ENCODE results near the gene APRT. TPM values are rescaled to one million over a fixed set of nuclear protein-coding genes. Genes with fewer than 3 reads are reported as not detected.
"Not testable (repeated sequence)": the region's sequence is repeated elsewhere in the genome, so short reads cannot be mapped to it uniquely, and the experiment has no call there.

Gene APRT
- total RNA-seq, 2 donors from 2014 or later: 142 to 192 TPM

DNA sequence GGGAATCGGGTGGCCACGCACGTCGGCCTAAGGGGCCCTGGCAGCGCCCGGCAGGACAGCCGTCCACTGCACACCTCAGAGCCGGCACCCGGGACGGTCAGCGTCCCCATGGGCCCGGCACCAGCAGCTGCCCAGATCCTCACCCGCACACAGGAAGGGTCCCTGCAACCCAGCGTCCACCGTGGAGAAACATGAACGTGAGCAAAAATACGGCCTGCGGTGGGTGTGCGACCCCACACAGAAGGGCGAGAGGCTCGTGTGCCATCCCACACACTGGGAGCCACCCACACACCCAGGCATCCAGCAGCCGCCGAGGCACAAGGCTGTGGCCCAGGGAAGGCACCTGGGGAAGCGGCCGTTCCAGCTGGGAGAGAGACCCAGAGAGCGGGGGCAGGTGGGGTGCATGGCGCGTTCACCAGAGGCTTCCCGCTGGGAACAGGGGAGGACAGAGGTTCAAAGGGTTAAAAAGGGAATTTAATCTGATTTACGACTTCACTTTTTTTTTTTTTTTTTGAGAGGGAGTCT, 33.1 kb downstream of the APRT start:
- peak overlapping the region in 1 of 2 donors; percentile 65 for H3K27ac Mint-ChIP-seq
- peaks cover 38 to 45% of the 10 kb centered on the region in 2 donors for H3K4me1 Mint-ChIP-seq (ENCODE audit: low read depth in 2 of 2)
- no peak for ATAC-seq
- no peaks in the 10 kb centered on the region for H3K36me3 Mint-ChIP-seq
- no peak for DNase-seq (ENCODE audit: low spot score)
- peak overlapping the region; percentile 17 for H3K4me3 Mint-ChIP-seq
- no peaks in the 10 kb centered on the region for H3K27me3 Mint-ChIP-seq
- H3K9me3 Mint-ChIP-seq: no peaks in the 10 kb centered on the region

- no peaks in the 10 kb centered on the region for H3K27me3 Mint-ChIP-seq
These were observed 33.5 kb downstream of the APRT start for GRCh38 chr16:88778271-88778525.

GRCh38 chr16:88777471-88778270, 34.1 kb downstream of the APRT start:
- H3K36me3 Mint-ChIP-seq: no peaks in the 10 kb centered on the region
- H3K4me3 Mint-ChIP-seq: no peak overlapping the region
- no peaks in the 10 kb centered on the region for H3K27me3 Mint-ChIP-seq
- DNase-seq (ENCODE audit: low spot score): no peak
- peak overlapping the region in 1 of 2 donors; percentile 65 for H3K27ac Mint-ChIP-seq
- peaks cover 29 to 36% of the 10 kb centered on the region in 2 donors for H3K4me1 Mint-ChIP-seq (ENCODE audit: low read depth in 2 of 2)
- ATAC-seq: no peak
- H3K9me3 Mint-ChIP-seq: no peaks in the 10 kb centered on the region

More at GRCh38 chr16:88778271-88778525, 33.5 kb downstream of the APRT start:
- Mint-ChIP-seq H3K27ac (peak overlapping the region in 1 of 2 donors; percentile 65), H3K36me3 (no peaks in the 10 kb centered on the region), H3K4me3 (peak overlapping the region; percentile 17), H3K9me3 (no peaks in the 10 kb centered on the region), H3K4me1 (ENCODE audit: low read depth in 2 of 2) (peaks cover 34 to 41% of the 10 kb centered on the region in 2 donors)
- ATAC-seq: no peak
- DNase-seq (ENCODE audit: low spot score): no peak

DNA sequence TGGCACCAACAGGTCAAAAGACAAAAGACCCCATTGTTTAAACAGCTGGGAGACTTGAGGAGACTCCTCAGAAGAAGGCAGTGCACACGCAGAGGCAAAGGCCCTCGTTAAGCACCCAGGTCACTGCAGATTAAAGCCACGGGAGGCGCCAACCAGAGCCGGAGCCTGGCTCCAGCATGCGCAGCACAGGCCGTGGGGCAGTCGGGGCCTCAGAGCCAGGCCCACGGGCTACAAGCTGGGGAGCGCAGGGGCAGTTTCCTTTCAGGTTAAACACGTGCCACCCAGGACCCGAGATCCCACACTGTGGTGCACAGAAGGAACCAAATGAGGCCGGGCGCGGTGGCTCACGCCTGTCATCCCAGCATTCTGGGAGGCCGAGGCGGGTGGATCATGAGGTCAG, 35.9 kb downstream of the APRT start:
- ATAC-seq (no peak), DNase-seq (ENCODE audit: low spot score) (no peak)
- Mint-ChIP-seq H3K4me1 (ENCODE audit: low read depth in 2 of 2) (peaks cover 11 to 22% of the 10 kb centered on the region in 2 donors), H3K36me3 (no peaks in the 10 kb centered on the region), H3K4me3 (no peak overlapping the region), H3K9me3 (no peaks in the 10 kb centered on the region), H3K27ac (no peak overlapping the region), H3K27me3 (no peaks in the 10 kb centered on the region)

GRCh38 chr16:88774544-88775393, 37.0 kb downstream of the APRT start:
- Mint-ChIP-seq H3K27ac (peak overlapping the region in 1 of 2 donors; percentile 29), H3K27me3 (no peaks in the 10 kb centered on the region), H3K4me1 (ENCODE audit: low read depth in 2 of 2) (peaks cover 2 to 16% of the 10 kb centered on the region in 2 donors), H3K36me3 (no peaks in the 10 kb centered on the region), H3K9me3 (no peaks in the 10 kb centered on the region), H3K4me3 (no peak overlapping the region)
- no peak for DNase-seq (ENCODE audit: low spot score)
- no peak for ATAC-seq

- Mint-ChIP-seq H3K36me3 (no peaks in the 10 kb centered on the region), H3K27me3 (no peaks in the 10 kb centered on the region), H3K9me3 (no peaks in the 10 kb centered on the region), H3K27ac (no peak overlapping the region), H3K4me3 (no peak overlapping the region), H3K4me1 (ENCODE audit: low read depth in 2 of 2) (peaks cover 0 to 22% of the 10 kb centered on the region in 2 donors)
- DNase-seq (ENCODE audit: low spot score) (no peak), ATAC-seq (no peak)
These were observed 37.9 kb downstream of the APRT start for GRCh38 chr16:88773812-88774291.

DNA sequence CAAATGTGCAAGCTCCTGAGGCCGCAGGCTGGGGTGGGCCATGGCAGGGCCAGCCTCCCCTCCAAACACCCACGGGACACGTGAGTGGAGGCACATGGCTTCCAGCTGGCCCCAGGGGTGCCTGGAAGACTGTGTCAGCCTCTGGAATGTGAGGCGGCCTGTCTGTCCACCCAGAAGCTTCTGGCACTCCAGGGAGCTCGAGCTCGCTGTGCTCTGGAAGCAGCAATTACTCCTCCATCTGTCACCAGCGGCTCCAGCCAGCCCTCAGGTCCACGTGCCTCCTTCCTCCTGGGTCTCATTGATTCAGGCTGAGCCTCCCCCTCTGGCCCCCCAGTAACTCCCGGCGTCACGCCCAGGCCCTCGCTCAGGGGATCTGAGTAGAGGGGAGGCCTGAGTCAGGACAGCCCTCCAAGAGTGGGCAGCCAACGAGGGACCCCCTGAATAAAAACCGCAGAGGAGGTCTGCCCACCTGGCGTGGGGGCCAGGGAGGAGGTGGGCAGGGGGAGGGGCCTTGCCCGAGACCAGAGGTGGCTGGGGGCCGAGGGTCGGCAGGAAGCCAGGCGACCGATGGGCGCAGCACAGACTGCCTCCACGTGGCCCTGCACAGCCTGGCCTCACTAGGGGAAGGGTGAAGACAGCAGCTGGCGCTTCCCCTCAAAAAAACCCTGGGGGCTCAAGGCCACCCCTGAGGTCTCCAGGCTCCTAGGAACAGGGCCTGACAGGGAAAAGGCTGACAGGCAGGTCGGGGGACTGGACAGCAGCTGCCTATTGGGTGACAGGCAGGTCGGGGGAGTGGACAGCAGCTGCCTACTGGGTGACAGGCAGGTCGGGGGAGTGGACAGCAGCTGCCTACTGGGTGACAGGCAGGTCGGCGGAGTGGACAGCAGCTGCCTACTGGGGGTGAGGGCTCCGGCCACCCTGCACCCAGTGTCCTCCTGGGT, 38.6 kb downstream of the APRT start:
- no peak for ATAC-seq
- no peaks in the 10 kb centered on the region for H3K36me3 Mint-ChIP-seq
- DNase-seq (ENCODE audit: low spot score): no peak
- H3K27ac Mint-ChIP-seq: no peak overlapping the region
- H3K27me3 Mint-ChIP-seq: no peaks in the 10 kb centered on the region
- no peaks in the 10 kb centered on the region for H3K9me3 Mint-ChIP-seq
- H3K4me3 Mint-ChIP-seq: no peak overlapping the region
- peaks cover 0 to 18% of the 10 kb centered on the region in 2 donors for H3K4me1 Mint-ChIP-seq (ENCODE audit: low read depth in 2 of 2)

- H3K27ac Mint-ChIP-seq; H3K27me3 Mint-ChIP-seq; H3K36me3 Mint-ChIP-seq; H3K4me3 Mint-ChIP-seq; H3K9me3 Mint-ChIP-seq; ATAC-seq; DNase-seq (ENCODE audit: low spot score): not testable (repeated sequence)
- H3K4me1 Mint-ChIP-seq (ENCODE audit: low read depth in 2 of 2): peaks cover 7 to 20% of the 10 kb centered on the region in 2 donors
These were observed 39.9 kb downstream of the APRT start for GRCh38 chr16:88771781-88772180.

DNA sequence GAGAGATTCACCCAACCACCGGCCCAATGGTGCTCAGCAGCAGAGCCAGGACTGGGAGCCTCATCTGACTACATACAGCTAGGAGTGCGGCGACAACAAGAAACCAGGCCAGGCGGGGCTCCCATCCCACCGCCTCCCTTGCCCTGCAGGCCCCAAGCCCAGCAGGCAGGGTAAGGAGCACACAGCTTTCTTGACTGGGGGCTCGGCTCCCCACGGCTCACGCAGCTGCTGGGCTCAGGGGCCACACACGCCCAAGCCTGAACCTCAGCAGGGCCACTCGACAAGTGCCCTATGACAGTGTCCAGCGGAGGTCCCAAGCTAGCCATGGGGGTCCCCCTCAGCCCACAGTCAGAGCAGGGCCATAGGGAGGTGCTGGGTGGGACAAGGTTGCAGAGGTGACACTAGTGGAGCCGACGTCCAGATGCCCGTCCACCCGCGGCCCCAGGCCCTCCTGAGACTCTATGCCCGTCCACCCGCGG, 40.4 kb downstream of the APRT start:
- H3K9me3 Mint-ChIP-seq: no peaks in the 10 kb centered on the region
- ATAC-seq (no peak), DNase-seq (ENCODE audit: low spot score) (no peak)
- peak overlapping the region; percentile 15 for H3K4me3 Mint-ChIP-seq
- H3K4me1 Mint-ChIP-seq (ENCODE audit: low read depth in 2 of 2): peaks cover 7 to 20% of the 10 kb centered on the region in 2 donors
- no peaks in the 10 kb centered on the region for H3K36me3 Mint-ChIP-seq
- peak overlapping the region; percentile 26 to 60 for H3K27ac Mint-ChIP-seq
- no peaks in the 10 kb centered on the region for H3K27me3 Mint-ChIP-seq

DNA sequence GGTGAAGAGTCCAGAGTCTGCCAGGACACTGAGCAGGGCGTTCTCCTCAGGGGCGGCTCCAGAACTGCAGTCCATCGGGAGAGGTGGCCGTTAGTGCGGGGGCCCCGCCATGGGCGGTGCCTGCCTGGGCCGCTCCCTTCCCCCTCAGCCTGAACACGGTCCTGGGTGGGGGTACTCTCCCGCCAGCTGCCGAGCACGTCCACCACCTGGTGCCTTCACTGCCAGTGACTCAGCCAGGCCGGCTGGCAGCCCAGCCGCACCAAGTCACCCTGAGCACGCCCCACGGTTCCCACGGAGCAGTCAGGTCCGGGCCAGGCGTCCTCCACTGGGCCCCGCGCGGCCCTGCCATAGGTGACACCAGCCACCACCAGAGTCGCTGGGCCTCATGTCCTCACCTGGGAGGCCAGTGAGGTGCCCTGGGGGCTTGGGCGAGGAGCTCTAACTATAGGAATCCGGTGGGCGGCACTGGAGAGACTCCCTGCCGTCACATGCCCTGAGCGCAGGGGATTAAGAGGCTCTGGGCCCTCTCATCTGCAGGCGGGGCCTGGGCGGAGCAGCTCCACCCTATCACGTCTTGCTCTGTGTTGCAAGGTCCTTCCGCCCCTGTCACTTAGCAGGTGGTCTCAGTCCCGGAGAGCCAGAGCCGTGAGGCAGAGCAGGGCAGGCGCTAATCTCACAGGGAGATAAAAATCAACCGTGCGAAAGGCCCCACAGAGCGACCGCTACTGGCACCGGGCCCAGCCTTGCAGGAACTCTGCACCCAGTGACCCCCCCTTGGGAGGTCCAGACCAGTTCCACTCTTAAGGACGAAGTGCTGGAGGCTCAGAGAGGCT, 41.1 kb downstream of the APRT start:
- H3K27ac Mint-ChIP-seq: peak overlapping the region; percentile 26 to 60

GRCh38 chr16:88769617-88770460, 41.9 kb downstream of the APRT start:
- no peak for ATAC-seq
- Mint-ChIP-seq H3K4me3 (no peak overlapping the region), H3K9me3 (no peaks in the 10 kb centered on the region), H3K4me1 (ENCODE audit: low read depth in 2 of 2) (peaks cover 11 to 25% of the 10 kb centered on the region in 2 donors), H3K27me3 (no peaks in the 10 kb centered on the region), H3K27ac (no peak overlapping the region), H3K36me3 (no peaks in the 10 kb centered on the region)
- no peak for DNase-seq (ENCODE audit: low spot score)

More for the DNA sequence above, 41.1 kb downstream of the APRT start:
- DNase-seq (ENCODE audit: low spot score) (peak; percentile 89), ATAC-seq (peak; percentile 84 to 93)
- Mint-ChIP-seq H3K4me1 (ENCODE audit: low read depth in 2 of 2) (peaks cover 11 to 25% of the 10 kb centered on the region in 2 donors), H3K27me3 (no peaks in the 10 kb centered on the region), H3K36me3 (no peaks in the 10 kb centered on the region), H3K4me3 (peak overlapping the region; percentile 15), H3K9me3 (no peaks in the 10 kb centered on the region)

Data from natural killer cell treated with Interleukin-12 subunit alpha and Interleukin-12 subunit beta and Interleukin-15 and Interleukin-18, amount 100 ng/mL, for 72 hours (primary cell).